Hindlimb muscle (tissue), 1 donor: ENCODE results near the gene CBX8. TPM values are rescaled to one million over a fixed set of nuclear protein-coding genes. Genes with fewer than 3 reads are reported as not detected.

Experiments
- DNase-seq: peaks from one replicate; pipeline ENCODE4 v3.0.0-alpha.2; 2013
- polyA plus RNA-seq: library from polyadenylated mRNA; unstranded; fragments of 120-200 nt; gene quantifications from one replicate; pipeline ENCODE4 v1.2.1, GENCODE V29; 2013; ENCODE audit not compliant: insufficient read length

The CBX8 gene
- polyA plus RNA-seq, 1 donor, result 4.7 TPM

DNA sequence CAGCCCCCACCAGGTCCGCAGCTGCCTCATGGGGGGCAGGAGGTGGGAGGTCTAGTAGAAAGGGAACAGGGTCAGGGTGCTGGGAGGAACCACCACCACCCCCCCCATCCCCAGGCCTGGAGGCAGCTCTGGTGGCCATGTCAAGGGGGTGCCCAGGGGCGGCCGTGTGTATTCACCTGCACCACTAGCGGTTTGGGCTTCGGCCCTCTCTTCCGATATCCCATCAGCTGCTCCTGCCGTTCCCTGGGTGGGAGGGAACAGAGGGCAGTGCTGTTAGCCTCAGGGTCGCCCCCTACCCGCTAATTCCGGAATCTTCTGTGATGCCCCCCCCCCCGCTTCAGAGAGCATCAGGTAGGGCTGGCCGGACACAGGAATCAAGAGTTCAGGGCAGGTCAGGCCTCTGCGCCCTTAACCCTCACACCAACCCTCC is 38.6 kb upstream of the CBX8 start:
- DNase-seq, result no peak

DNA sequence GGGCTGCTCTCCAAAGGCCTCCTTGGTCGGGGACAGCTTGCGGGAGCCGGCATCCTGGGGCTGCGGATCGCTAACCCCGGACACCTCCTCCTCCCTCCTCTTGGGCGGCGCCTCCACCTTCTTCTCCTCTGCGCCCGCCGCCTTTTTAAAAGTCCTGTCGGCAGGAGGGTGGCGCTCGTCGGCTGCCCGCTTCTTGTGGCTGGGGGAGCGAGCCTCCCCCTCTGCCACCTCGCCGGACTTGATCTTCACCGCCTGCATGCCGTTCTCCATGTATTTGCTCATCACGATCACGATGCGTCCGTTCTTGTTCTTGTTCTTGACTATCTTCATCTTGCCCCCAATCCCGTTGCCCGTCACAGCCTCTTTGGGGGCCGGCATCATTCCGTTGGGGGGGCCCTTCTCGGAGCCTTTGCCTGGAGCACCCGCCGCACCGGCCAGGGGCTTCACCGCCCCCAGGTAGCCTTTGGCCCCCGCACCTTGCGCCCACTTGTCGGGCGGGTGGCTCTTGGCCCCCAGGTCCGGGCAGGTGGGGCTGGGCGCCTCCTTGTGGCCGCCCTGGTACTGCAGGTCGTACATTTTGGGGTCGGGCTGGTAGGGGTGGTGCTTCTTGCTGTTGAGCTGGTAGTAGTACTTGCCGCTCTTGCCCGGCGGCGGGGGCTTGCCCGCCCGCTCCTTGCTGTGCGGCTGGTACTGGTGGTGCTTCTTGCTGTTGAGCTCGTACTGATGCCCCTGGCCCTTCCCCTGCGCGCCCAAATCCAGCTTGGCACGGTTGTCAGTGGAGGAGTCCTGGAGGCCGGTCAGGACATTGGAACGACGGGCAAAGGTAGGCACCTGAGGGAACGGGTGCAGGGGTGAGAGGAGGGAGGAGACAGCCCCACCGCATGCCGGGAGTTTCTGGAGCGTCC is 37.9 kb upstream of the CBX8 start:
- DNase-seq, result no peak

DNA sequence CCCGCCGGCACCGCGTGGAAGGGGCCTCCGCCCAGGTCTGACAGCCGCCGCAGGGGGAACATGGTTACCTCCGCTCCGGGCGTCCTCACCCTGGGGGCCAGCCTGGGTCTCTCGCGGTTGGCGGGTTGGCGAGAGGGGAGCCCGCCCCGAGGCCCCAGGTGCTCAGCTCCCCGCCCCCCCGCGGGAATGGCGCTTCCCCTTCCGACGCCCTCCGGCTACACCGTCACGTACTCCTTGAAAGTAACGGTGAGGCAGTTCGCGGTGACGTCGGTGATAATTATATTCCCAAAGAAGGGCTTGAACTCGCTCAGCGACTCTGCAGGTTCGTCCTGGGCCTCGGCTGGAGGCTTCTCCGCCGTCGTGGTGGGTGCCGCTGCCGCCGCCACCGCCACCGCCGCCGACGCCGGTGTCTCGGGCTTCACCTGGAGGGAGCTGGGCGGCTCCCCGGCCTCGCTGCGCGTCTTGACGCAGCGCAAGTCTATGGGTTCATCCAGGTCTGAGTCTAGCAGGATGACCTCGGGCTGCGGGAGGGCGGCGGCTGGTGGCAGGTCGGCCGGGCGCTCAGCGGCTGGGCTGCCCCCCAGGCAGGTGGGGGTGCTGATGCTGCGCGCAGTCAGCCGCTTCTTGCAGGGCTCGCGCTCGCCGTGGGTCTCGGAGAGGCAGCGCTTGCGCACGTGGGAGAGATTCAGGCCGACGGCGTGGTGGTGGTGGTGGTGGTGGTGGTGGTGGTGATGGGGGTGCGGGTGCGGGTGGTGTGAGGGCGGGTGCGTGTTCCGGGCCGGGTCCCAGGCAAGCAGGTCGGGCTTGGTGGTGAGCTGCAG is 37.1 kb upstream of the CBX8 start:
- no peak for DNase-seq

DNA sequence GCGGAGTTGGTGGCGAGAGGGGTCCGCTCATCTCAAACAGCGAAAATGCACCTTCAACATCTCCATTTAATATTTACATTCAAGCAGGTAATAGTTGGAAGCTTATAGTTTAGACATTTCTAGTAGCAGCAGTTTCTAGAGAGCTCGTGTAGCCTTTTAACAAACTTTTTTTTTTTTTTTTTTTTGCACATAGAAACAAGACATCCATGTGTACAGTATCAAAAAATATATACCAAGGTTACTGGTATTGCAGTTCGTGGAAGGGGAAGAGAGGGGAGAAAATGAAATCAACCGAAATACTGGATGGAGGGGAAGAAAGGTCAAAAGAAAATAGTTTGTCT is 36.2 kb upstream of the CBX8 start:
- no peak for DNase-seq

DNA sequence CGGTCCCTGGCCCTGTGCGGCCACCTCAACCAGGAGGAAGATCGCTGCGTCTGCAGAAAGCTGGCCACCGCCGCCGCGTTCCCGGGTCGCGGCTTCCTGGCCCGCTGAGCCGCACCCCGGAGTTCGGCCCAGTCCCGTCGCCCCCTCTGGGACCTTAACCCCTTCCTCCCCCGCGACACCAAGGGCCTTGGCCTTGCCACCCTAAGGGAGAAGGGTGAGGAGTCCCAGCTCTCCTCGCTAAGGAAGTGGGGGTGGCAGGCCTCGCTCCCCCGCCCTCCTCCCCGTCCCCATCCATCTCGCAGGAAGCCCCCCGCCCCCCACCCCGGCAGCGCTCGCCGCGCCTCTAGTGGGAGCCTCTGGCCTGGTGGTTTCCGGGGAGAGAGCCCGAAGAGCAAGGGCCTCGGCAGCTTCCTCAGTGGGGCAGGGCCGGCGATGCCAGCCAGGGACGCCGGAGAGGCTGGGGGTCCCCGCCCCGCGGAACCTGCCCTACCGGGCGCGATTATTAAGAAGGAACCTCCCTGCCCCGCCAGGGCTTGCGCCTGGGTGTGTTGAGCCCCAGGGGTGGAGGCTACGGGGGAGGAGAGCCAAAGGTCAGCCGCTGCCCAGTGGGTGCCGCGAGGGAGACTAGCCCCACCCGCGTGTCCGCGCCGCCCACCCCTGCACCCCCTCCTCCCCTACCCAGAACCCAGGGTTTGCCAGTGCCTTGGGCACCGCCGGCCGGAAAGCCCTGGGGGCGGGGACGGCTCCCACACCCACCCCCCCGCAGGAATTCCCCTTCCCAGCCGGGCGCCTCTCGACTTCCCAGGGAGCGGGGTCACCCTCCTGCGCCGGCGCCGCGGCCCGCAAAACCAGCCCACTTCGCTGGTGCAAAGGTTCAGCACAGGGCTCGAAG is 35.6 kb upstream of the CBX8 start:
- no peak for DNase-seq

DNA sequence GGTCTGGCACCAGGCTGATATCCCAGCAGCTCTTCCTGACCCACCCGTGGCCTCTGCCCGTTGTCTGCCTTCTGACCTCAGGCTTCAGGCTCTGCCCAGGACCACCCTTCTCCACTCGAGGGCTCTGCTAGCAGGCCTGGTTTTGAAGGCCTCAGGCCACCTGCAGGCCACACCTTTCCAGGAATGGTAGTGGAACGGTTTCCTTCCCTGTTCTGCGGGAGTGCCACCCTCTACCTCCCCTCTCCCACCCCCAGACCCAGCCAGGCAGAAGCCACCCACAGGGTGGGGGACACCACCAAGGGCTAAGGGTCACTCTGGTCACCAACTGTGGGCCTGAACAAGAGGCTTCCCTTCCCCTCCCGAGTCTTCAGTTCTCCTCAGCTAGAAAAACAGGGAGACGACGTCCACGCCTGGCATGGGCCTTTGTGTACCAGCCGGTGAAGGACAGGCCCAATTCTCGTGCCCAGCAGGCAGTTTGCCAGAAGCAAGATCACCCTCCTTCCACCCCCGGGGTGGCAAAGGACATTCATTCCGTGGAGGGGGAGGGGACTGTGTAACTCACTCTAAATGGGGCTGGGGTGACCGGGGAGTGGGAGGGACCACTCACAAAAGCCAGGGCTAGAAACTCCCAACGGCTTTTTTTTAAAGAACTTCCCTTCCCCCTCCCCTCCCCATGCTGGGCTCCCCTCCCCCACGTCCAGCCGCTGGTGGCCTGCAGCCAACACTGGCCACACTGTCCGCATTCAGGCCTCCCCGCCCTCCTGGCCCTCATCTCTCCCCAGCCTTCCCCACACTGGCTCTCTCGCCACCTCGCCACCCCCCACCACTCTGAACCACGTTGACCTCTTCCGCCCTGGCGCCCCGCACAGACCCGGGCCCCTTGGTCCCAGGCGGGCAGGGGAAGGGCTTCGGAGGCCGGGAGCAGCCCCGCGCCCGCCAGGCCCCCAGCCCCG is 34.7 kb upstream of the CBX8 start:
- DNase-seq, result no peak

DNA sequence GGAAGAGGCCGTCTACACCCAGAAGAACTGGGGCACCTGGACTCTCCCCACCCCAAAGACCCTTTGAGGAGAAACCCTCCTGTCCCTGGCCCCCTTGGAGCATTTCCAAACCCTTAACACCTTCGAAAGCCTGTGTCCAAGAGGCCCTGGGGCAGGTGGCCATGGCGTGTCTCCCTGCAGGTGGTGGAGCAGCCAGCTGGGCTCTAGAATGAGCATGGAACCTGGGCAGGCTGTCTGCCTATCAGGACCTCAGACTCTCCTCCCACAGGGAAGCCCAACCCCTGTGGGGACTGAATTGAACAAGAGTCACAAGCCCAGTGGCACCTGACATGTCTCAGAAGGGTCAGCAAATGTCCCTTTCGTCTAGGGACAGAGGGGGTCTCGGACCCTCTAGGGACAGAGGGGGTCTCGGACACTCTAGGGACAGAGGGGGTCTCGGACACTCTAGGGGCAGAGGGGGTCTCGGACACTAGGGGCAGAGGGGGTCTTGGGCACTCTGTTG is 33.9 kb upstream of the CBX8 start:
- no peak for DNase-seq

DNA sequence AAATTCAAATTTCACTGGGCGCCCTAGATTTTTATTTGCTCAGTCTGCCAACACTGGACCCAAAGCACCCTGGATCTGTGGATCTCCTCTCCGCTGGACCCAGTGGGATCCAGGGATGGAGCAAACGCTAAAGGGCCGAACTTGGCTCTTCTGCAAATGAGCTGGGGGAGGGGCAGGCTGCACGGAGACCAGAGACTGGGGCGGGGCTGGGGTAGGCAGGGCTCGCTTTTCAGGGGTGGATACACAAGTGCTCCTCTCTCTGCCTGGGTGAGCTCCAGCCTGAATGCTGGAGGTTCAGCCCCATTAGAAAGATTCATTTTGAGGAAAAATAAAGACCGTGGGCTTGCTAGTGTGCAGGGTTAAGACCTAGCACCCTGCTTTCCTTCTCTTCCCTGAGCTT is 33.4 kb upstream of the CBX8 start:
- no peak for DNase-seq

DNA sequence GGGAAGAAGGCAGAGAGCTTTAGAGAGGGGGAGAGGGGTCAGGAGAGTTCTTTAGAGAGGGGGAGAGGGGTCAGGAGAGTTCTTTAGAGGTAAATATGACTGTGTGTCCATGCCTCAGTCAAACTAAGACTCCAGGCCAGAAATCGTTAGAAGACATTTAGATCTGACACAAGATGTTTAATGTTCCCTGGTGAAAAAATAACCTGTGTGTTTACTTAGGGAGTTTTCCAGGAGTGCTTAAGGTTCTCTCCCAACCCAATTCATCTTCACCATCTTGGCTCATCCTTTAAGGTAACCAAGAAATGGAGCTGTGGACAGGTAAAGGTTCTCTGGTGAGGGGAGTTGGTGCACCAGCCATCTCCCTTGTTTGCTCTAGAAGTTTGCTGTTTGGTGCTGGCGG is 32.6 kb upstream of the CBX8 start:
- no peak for DNase-seq

DNA sequence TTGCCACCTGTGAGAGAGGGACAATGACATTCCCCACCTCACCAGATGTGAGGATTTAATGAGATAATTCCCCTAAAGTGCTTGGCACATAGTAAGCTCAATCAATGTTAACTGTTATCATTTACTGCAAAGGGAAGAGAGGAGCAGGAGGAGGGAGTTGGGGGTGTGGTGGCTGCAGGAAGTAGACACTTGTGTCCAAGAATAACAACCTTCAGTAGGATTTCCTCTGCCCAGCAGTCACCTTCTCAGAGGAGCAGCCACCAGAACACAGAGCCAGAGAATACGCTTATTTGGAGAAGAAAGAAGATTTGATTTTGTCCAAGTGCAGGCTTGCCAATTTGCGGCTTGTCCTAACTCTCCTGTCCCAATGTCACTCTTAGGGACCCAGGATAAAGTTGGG is 32.1 kb upstream of the CBX8 start:
- DNase-seq, result no peak

DNA sequence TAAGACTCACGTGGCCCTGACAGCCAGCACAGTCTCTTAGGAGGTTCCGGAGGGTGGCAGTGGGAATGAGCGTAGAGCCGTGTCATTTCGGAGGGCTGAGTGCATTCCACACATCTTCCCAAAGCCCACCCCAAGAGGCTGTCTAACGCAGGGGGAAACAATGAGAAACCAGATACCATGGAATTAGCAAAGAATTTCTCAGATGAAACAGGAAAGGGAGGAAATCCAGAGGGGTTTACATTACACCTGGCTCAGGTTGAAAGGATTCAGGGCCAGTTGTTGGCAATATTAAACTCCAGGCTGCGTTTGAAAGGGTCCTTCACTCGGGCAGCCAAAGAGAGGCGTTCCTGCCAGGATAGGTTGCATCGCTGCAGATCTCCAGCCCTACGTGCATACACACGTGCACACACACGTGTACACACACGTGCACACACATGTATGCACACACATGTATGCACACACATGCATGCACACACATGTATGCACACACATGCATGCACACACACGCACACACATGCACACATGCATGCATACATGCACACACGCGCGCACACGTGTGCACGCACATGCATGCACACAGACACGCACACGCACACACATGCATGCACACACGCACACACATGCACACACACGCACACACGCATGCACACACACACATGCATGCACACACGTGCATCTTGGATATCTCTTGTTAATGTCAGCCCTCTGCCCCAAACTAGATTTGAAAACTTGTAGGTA is 30.1 kb upstream of the CBX8 start:
- no peak for DNase-seq

DNA sequence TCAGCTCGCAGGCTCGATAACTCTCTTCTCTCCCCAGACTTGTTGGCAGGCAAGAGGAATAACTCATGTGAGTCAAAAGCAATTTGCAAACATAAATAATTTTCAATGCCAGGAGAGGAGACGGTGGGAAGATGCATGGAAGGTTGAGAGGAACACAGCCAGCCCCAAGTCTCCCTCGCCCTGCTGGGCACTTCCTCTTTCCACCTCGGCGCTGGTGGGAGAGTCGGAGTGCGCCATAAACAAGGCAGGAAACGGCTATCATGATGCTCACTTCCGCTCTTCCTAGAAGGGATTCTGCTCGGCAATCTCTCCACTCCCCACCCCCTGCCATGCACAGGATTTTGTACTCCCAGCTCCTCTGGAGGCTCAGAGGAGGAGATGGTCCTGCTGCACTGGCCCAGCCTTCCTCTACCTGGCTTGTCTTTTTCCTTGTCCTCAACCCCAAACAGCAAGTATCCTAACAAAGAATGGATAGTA is 29.4 kb upstream of the CBX8 start:
- DNase-seq, result no peak

DNA sequence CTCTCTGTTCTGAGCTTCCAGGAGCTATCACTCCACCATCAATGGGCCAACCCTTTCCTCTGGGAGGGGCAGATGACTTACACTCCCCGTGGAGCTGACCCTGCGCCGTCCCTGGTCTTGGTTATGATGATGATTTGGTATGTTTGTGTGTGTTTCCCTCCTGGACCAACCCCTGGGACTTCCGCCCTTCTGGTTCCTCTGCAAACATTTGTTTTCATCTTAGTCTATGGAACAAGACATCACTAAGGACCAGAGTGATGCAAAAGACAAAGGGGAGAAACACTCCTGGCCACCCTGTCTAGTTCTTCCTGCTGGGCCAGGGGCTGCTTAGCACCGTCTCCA is 28.7 kb upstream of the CBX8 start:
- DNase-seq, result no peak

DNA sequence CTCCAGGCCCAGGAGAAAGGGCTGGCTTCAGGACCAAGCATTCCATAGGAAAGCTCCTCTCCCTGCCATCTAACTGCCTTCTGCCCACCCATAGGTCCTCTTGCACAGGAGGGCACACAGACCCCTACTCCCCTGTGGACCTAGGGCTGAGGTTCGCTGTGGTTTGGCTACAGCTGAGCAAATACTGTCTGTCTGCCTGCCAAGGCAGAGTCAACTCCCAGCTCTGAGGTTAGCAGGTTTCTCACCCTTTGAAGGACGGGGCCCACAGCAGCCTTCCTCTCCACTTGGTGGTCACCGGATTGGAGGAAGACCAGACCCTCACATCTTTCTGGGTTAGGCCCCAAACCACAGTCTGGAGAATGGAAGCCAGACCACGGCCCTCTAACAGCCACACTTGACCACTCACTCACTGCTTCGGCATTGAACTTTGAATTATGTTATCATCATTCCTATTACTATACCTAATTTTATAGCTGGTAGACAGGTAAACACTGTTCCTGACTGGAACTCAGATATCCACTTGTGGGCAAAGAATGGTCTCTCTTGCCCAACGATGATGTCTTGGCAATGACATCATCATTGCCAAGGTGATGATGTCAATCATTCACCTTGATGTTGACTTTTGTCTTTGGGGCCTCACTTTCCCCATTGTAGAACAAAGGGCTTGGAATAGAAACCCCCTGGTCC is 28.2 kb upstream of the CBX8 start:
- DNase-seq, result no peak

DNA sequence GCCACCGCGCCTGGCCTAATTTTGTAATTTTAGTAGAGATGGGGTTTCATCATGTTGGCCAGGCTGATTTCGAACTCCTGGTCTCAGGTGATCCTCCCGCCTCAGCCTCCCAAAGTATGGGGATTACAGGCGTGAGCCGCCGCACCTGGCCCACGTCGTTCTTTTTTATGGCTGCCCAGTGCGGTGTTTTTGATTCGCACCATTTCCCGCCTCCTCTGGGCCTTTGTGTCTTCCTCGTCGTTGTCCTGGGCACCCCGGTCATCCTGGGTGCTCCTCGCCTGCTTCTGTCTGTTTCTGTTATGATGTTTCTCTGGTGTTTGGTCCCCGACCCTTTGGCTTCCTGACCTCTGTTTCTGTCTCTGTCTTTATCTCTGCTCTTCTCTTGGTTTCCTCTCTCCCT is 27.4 kb upstream of the CBX8 start:
- DNase-seq, result no peak

DNA sequence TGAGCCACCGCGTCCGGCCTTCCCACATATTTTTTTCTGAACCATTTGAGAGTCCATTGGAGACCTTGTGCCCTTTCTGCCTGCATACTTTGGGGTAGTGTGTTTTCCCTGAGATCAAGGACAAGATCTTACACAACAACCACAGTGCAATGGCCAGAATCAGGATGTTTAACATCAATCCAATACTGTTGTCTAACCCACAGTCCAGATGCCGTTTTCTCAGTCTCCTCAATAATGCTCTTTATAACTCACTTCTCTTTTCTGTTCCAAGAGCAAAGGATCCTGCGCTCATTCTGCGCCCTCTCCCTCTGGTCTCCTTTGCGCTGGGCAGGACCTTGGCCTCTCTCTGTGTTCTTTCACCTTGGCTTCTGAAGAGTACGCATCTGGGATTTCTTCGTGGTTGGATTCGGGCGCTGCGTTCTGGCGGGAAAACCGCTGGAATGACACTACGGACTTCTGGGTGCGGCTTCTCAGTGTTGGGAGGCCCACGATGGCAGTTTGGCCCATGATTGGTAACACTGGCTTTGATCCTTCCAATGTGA is 25.8 kb upstream of the CBX8 start:
- DNase-seq, result no peak

DNA sequence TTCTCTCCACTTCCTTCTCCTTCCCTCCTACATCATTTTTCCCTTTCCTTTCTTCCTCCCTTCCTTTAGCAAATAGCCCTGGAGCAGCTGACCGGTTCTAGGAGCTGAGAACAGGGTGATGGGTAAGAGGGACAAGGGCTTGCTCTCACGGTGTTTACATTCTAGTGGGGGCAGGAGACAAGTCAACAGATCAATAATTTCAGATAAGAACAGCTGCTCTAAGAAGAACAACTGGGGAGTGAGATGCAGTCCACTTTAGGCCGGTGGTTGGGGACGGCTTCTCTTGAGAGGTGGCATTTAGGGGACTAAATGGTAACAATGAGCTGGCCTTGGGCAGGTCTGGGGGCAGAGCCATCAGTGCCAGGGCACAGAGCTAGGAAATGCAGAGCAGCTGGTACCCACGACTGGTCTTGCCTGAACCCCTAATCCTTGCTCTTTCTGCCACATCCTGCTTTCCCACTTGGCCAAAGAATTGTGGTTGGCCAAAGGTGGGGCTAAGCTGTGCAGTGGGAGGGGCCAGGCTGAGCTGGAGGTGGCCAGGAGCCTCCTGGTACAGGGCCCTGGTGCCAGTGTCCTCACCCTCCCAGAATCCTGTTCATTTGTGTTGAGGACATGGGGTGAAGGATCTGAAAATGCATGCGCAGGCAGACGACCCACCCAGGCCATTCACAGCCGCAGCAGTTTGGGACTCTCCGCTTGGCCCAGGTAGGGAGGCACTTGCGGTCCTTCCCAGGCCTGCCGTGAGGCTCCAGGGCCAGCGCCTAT is 24.6 kb upstream of the CBX8 start:
- no peak for DNase-seq

DNA sequence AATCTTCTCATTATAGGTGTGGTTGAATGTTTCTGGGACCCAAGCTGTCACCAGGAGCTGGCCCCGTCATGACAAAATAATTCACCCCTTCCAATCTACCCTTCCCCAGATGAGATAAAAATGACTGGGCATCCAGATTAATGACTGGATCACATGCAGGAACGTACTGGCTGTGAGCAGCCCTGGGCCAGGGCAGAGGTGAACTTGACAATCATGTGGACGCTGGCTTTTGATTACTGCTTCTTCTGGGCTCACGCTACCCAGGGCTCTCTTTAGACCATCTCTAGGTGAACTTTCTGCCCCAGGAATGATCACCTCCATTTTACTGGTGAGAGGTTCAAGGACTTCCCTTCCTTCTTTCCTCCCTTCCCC is 24.1 kb upstream of the CBX8 start:
- no peak for DNase-seq
